HEK293 (cell line): ENCODE results near the gene DRC7.

Experiments
- CTCF ChIP-seq: fragments of 450-650 bp; formaldehyde crosslinking; IDR thresholded peaks from 2 replicates; pipeline ENCODE4 v1.5.1; 2016; ENCODE audit warnings: missing biosample characterization, missing genetic modification characterization
- PATZ1 ChIP-seq: fragments of 450-650 bp; formaldehyde crosslinking; IDR thresholded peaks from 2 replicates; pipeline ENCODE4 v1.5.1; 2016; ENCODE audit warnings: missing biosample characterization, missing genetic modification characterization

- no peak for TF ChIP-seq CTCF
- TF ChIP-seq PATZ1 (tag by site-specific recombination), result no peak
Observed at GRCh38 chr16:57758331-57759117, 63.9 kb downstream of the DRC7 start.
